OCI-LY7 (cell line): Measurements from ENCODE around the gene RNF114. TPM values are rescaled to one million over a fixed set of nuclear protein-coding genes. Genes with fewer than 3 reads are reported as not detected.

Experiments
- BruUV-seq: library from RNA; stranded (reverse); fragments of 400-500 nt; replicated peaks from 2 replicates; lab custom pipeline; 2021; lab: Mats Ljungman, UMichigan
- CTCF ChIA-PET: fragments of 300-600 bp; sonication (Branson Sonifier 250); formaldehyde crosslinking; loops from one replicate; lab custom pipeline; 2022; ENCODE audit warnings: antibody characterized with exemption; ENCODE audit not compliant: unreplicated experiment; lab: Charles Lee
- POLR2A ChIA-PET: fragments of 300-600 bp; sonication (Branson Sonifier 250); formaldehyde crosslinking; loops from one replicate; lab custom pipeline; 2022; ENCODE audit warnings: antibody characterized with exemption; lab: Charles Lee
- DNase-seq: peaks from one replicate; pipeline ENCODE4 v3.0.0-alpha.2; 2015; ENCODE audit warnings: low spot score
- H2AFZ ChIP-seq: fragments of 200-600 bp; sonication (generic), shearing (Covaris generic); 2 replicates; pipeline ENCODE4 v1.6.1; 2014; ENCODE audit warnings: mild to moderate bottlenecking, antibody characterized with exemption, low read length, moderate library complexity
- H3K27ac ChIP-seq: fragments of 200-600 bp; sonication (generic); 2 replicates; pipeline ENCODE4 v1.5.1; 2014; ENCODE audit warnings: mixed run types, low read depth, mild to moderate bottlenecking, moderate library complexity, low read length, inconsistent platforms; ENCODE audit not compliant: poor library complexity, severe bottlenecking
- H3K36me3 ChIP-seq: fragments of 200-600 bp; sonication (generic); 2 replicates; pipeline ENCODE4 v1.6.1; 2014; ENCODE audit warnings: mild to moderate bottlenecking, antibody characterized with exemption, low read length, moderate library complexity, mixed read lengths; ENCODE audit not compliant: insufficient read depth
- H3K4me1 ChIP-seq: fragments of 200-600 bp; sonication (generic); 2 replicates; pipeline ENCODE4 v1.5.1; 2014; ENCODE audit warnings: mild to moderate bottlenecking, low read length; ENCODE audit not compliant: insufficient read depth, poor library complexity, severe bottlenecking
- H3K4me2 ChIP-seq: fragments of 200-600 bp; sonication (generic); 2 replicates; pipeline ENCODE4 v1.6.1; 2014; ENCODE audit warnings: mild to moderate bottlenecking, low read length
- H3K4me3 ChIP-seq: fragments of 200-600 bp; sonication (generic); 2 replicates; pipeline ENCODE4 v1.5.1; 2014; ENCODE audit warnings: mild to moderate bottlenecking, low read depth, low read length; ENCODE audit not compliant: poor library complexity, severe bottlenecking
- H3K79me2 ChIP-seq: fragments of 200-600 bp; sonication (generic); 2 replicates; pipeline ENCODE4 v1.6.1; 2016; ENCODE audit warnings: low read depth, mild to moderate bottlenecking, low read length, moderate library complexity, mixed read lengths; ENCODE audit not compliant: insufficient read depth
- H3K9me2 ChIP-seq: fragments of 200-600 bp; sonication (generic); 2 replicates; pipeline ENCODE4 v1.6.1; 2016; ENCODE audit warnings: mild to moderate bottlenecking, low read length, mixed read lengths; ENCODE audit not compliant: insufficient read depth
- H3K9me3 ChIP-seq: fragments of 200-600 bp; sonication (generic); 2 replicates; pipeline ENCODE4 v1.6.1; 2014; ENCODE audit warnings: mild to moderate bottlenecking, mixed run types, low read length, mixed read lengths
- H4K20me1 ChIP-seq: fragments of 200-600 bp; sonication (generic); 2 replicates; pipeline ENCODE4 v1.6.1; 2014; ENCODE audit warnings: mild to moderate bottlenecking, antibody characterized with exemption, low read length, moderate library complexity, mixed read lengths; ENCODE audit not compliant: insufficient read depth
- CTCF ChIP-seq: fragments of 200-600 bp; sonication (generic); conservative IDR thresholded peaks from 2 replicates; pipeline ENCODE4 v1.5.1; 2014; ENCODE audit warnings: mild to moderate bottlenecking, antibody characterized with exemption, low read length, moderate library complexity, mixed read lengths
- EZH2phosphoT487 ChIP-seq: fragments of 200-600 bp; sonication (generic); IDR thresholded peaks from 2 replicates; pipeline ENCODE4 v1.6.1; 2018; ENCODE audit warnings: low read depth, borderline replicate concordance, mild to moderate bottlenecking, mixed run types, antibody characterized with exemption, low read length, moderate library complexity, mixed read lengths
- intact Hi-C: fragments of 100-400 bp; cut with micrococcal nuclease; formaldehyde crosslinking; loops from one replicate; pipeline ENCODE4 v1.10.0; 2022; ENCODE audit not compliant: unreplicated experiment
- total RNA-seq, 2 experiments: library from RNA; depleted of rRNA in 1 of 2; stranded (reverse); fragments of >200 nt in 1 of 2; shearing (Covaris generic) in 1 of 2; gene quantifications; 2 replicates each; pipeline ENCODE4 v1.2.3, GENCODE V29; 2014 to 2022

RNF114 gene
- total RNA-seq, 2 experiments from 2014 or later = 48.4 to 62.4 TPM

GRCh38 chr20:49887251-49888211 lies 48.7 kb upstream of the RNF114 start:
- no TSS peak for BruUV-seq

GRCh38 chr20:49888212-49889000 lies 47.8 kb upstream of the RNF114 start:
- peak overlapping the region; percentile 10; the same call in 1 of the 2 replicates for H3K4me2 ChIP-seq
- H3K79me2 ChIP-seq = no peaks in the 10 kb centered on the region
- no peaks in the 10 kb centered on the region for H3K9me3 ChIP-seq
- POLR2A ChIA-PET = interaction anchor here (0.6 kb wide), 1 partner anchor 363 kb away, joined by 3 read pairs; no protein-coding TSS in a partner anchor
- H3K27ac ChIP-seq = no peak overlapping the region
- H3K9me2 ChIP-seq = no peaks in the 10 kb centered on the region
- peaks cover 41% of the 10 kb centered on the region; the same call in 1 of the 2 replicates for H3K36me3 ChIP-seq
- CTCF ChIA-PET = interaction anchor here (0.6 to 1.0 kb wide), 2 partner anchors 13 to 472 kb away, joined by 3 read pairs; no protein-coding TSS in a partner anchor
- peak; percentile 77 for DNase-seq
- intact Hi-C loops = loop anchor here (1.0 to 5.0 kb wide), 3 partner anchors 39 to 347 kb away; no protein-coding TSS in a partner anchor
- no peak overlapping the region for H2AFZ ChIP-seq
- H4K20me1 ChIP-seq = no peaks in the 10 kb centered on the region
- BruUV-seq = no TSS peak
- H3K4me1 ChIP-seq = peaks cover 5% of the 10 kb centered on the region
- TF ChIP-seq EZH2phosphoT487 = no peak
- TF ChIP-seq CTCF = peak; percentile 96
- no peak overlapping the region for H3K4me3 ChIP-seq

More at GRCh38 chr20:49887251-49888211, 48.7 kb upstream of the RNF114 start:
- no peak overlapping the region for H2AFZ ChIP-seq
- POLR2A ChIA-PET = no interaction called here
- peaks cover 5% of the 10 kb centered on the region for H3K4me1 ChIP-seq
- intact Hi-C loops = loop anchor here (1.0 to 5.0 kb wide), 3 partner anchors 40 to 346 kb away; no protein-coding TSS in a partner anchor
- H3K4me2 ChIP-seq = no peak overlapping the region
- no peaks in the 10 kb centered on the region for H4K20me1 ChIP-seq
- H3K9me2 ChIP-seq = no peaks in the 10 kb centered on the region
- no peak overlapping the region for H3K27ac ChIP-seq
- no peaks in the 10 kb centered on the region for H3K79me2 ChIP-seq
- DNase-seq = no peak
- no peak for TF ChIP-seq EZH2phosphoT487
- TF ChIP-seq CTCF = no peak
- H3K9me3 ChIP-seq = no peaks in the 10 kb centered on the region
- peaks cover 42% of the 10 kb centered on the region; the same call in 1 of the 2 replicates for H3K36me3 ChIP-seq
- CTCF ChIA-PET = interaction anchor here (1.0 to 1.3 kb wide), 2 partner anchors 276 to 471 kb away, joined by 3 to 4 read pairs; no protein-coding TSS in a partner anchor
- no peak overlapping the region for H3K4me3 ChIP-seq
